GM10266 (cell line): ENCODE data around the gene LONP2.

Experiments
- DNase-seq: peaks from one replicate; pipeline ENCODE4 v3.0.0; 2012; ENCODE audit errors: extremely low spot score
- TF ChIP-seq, protein P1 (sequence below): IDR thresholded peaks from 2 replicates; pipeline ENCODE4 v1.5.1; 2012; ENCODE audit warnings: mild to moderate bottlenecking, low read depth; ENCODE audit not compliant: control insufficient read depth, insufficient read depth; ENCODE audit errors: missing control alignments

Gene LONP2

DNA sequence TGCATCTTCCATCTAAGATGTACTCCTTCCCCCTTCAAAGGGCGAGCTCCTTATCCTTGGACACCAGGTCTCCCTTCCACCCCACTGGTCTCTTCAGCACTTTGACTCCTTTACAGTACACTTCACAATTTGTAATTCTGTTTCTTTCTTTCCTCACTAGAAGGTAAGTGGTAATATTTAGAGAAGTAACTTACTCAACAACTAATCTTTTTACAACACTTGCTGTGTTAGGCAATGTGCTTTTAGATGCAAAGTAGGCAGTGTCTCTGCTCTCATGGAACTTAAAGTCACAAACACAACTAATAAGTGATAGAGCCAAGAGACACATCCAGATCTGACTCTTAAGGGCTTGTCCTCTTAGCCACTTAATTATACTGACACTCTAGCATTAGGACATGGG is 134.7 kb downstream of the LONP2 start:
- TF ChIP-seq, protein P1, sequence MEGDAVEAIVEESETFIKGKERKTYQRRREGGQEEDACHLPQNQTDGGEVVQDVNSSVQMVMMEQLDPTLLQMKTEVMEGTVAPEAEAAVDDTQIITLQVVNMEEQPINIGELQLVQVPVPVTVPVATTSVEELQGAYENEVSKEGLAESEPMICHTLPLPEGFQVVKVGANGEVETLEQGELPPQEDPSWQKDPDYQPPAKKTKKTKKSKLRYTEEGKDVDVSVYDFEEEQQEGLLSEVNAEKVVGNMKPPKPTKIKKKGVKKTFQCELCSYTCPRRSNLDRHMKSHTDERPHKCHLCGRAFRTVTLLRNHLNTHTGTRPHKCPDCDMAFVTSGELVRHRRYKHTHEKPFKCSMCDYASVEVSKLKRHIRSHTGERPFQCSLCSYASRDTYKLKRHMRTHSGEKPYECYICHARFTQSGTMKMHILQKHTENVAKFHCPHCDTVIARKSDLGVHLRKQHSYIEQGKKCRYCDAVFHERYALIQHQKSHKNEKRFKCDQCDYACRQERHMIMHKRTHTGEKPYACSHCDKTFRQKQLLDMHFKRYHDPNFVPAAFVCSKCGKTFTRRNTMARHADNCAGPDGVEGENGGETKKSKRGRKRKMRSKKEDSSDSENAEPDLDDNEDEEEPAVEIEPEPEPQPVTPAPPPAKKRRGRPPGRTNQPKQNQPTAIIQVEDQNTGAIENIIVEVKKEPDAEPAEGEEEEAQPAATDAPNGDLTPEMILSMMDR: no peak
- DNase-seq: no peak

DNA sequence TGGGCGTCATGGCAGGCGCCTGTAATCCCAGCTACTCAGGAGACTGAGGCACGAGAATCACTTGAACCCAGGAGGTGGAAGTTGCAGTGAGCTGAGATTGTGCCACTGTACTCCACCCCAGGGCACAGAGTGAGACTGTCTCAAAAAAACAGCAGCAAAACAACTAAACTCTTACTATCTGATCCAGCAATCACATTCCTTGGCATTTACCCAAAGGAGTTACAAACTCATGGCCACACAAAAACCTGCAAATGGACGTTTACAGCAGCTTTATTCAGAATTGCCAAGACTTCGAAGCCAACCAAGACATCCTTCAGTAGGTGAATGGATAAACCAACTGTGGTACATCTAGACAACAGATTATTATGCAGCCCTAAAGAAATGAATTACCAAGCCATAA is 137.1 kb downstream of the LONP2 start:
- no peak for DNase-seq
- TF ChIP-seq, protein P1: no peak

DNA sequence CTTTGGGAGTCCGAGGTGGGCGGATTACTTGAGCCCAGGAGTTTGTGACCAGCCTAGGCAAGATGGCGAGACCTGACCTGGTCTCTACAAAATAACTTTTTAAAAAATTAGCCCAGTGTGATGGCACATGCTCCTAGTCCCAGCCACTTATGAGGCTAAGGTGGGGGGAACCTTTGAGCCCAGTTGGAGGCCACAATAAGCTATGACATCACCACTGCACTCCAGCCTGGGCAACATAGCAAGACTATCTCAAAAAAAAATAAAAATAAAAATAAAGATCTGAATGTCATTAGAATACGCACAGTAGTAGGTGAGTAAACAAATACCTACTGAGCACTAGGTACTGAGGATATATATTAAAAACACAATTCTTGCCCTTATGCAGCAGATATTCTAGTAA is 138.0 kb downstream of the LONP2 start:
- DNase-seq: no peak
- TF ChIP-seq, protein P1: no peak

DNA sequence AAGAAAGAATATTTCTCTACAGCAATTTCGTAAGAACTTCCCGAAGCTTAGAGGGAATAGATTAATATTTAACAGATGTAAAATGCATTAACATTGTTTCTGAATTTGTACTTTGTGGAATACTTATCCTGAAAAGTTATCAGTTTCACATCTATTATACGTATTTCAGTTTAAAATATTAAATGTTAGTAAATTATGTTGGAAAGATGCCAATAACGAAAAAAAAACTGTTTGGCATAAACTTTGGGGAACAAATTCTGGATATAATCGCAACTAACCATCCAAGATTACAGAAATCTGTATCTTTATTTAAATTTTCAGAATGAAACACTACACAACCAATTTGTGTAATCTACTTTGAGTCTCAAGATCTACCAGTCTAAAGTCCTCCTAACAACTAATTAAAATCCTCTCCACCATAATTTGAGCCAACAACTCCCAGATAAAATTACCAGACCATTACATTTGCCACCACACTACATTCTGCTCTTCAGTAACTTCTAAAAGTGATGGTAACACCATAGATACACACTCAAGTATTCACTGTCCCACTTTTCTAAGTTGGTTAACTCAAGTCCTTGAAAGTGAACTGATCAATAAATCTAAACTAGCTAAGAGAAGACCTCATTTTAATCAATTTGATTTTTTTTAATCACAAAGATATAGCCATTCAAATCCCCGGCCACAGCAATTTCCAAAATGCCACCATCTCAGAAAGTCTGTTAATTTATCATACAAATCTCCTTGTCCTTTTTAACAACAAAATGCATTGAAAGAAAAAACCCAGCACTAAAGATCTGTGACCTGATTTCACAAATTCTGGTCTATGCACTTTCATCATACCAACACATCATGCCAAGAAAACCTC is 139.1 kb downstream of the LONP2 start:
- TF ChIP-seq, protein P1: no peak
- DNase-seq: no peak

DNA sequence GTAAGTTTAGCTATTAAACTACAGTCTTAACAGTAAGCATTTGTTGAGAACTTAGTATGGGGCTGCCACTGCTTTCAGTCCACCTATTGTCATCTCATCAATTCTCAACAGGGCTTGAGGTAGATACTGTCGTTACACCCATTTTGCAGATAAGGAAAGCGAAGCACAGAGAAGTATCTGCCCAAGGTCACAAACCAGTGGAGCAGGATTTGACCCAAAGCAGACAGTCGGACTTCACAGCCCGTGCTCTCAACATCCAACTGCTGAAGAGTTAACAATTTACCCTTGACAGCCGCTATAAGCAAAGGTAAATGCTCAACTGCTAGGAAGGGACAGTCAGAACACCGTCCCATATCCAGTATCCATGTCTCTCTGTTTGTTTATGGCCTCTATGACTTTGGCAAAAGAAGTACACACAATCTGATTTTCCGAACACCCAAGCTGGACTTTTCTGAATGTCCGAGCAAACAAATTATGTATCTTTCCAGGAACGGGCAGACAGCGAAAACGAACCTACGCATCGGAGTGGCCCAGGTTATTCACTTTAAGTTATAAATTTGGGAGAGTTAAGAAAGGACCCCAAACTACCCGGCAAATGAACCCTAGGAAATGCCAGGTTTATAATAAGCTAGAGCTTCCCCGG is 139.9 kb downstream of the LONP2 start:
- peak; percentile 36 for DNase-seq
- TF ChIP-seq, protein P1: no peak

DNA sequence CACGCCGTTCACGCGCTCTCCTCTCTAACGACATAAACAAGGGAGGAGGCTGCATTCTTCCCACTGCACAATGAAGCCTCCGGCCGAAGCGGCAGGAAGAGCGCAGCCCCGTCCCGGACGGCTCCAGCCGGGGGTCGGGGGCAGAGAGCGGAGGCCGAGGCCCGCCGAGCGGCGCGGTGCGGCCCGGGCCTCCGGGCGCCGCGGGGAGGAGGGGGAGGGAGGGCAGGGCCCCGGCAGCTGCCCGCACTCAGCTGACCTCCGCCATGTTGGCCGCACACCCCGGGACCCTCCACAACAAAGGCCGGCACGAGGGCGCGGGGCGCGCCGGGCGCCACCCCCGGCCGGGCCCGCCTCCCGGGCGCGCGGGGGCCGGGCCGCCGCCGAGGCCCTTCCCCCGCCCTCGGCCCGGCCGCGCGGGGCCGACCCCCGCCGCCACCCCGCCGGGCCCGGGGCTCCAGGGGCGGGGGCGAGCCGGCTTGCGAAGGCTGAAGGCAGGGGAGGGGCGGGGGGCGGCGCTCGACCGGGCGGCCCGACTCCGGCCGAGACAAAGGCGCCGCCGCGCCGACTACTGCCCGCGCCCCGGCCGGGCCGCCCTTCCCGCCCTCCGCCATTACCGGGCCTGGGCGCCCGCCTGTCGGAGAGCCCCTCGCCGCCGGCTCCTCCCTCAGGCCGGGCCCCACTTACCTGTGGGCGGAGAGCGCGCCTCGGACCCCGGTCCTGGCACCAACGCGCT is 140.6 kb downstream of the LONP2 start:
- TF ChIP-seq, protein P1: no peak
- peak; percentile 87 for DNase-seq
